ENCODE measurements around the gene PPP1R15B. TPM values are rescaled to one million over a fixed set of nuclear protein-coding genes. Genes with fewer than 3 reads are reported as not detected.

PPP1R15B gene
- total RNA-seq, 1 experiment from 2014 or later: 45.9 TPM

- TF ChIP-seq CTCF (conservative IDR thresholded peaks at IDR 0.05): no peak
- no peaks in the 10 kb centered on the region for H3K23me2 ChIP-seq (ENCODE audit: insufficient read length, low read depth, low read length, poor library complexity, severe bottlenecking)
- H3K9me3 ChIP-seq (ENCODE audit: control insufficient read depth, low read depth, low read length): no peaks in the 10 kb centered on the region
- no peak overlapping the region for H4K5ac ChIP-seq (ENCODE audit: insufficient read length, low read depth, low read length)
- peaks cover 10 to 59% (median 37%) of the 10 kb centered on the region in 3 experiments; a peak in 6 of 7 replicates for H3K36me3 Mint-ChIP-seq (ENCODE audit: insufficient read depth in 1 of 3, low read depth in 3 of 3)
- no peak overlapping the region for H3K9ac ChIP-seq (ENCODE audit: extremely low read depth, insufficient read length, low read length)
- H3K4ac ChIP-seq (ENCODE audit: low read depth, low read length): no peak overlapping the region
- no peak overlapping the region for H4K91ac ChIP-seq (ENCODE audit: insufficient read length, low read depth, low read length)
- no peak overlapping the region for H4K8ac ChIP-seq (replicated peaks; ENCODE audit: insufficient read length, low read depth, low read length)
- H3K18ac ChIP-seq (ENCODE audit: insufficient read length, low read depth, low read length): no peak overlapping the region
- no peak overlapping the region for H3K14ac ChIP-seq (ENCODE audit: insufficient read depth, low read length)
- H3K27ac ChIP-seq (ENCODE audit: insufficient read length, low read depth, low read length): no peak overlapping the region
- H2AFZ ChIP-seq (ENCODE audit: low read length): no peak overlapping the region
- peaks cover 3% of the 10 kb centered on the region for H3K79me1 ChIP-seq (ENCODE audit: insufficient read depth, low read depth, low read length, poor library complexity, severe bottlenecking)
- no peak overlapping the region for H2BK20ac ChIP-seq (ENCODE audit: low read depth, low read length, poor library complexity, severe bottlenecking)
- peaks cover 9% of the 10 kb centered on the region for H3K79me2 ChIP-seq (ENCODE audit: insufficient read depth, low read length)
- H3K4me2 ChIP-seq (ENCODE audit: insufficient read depth, insufficient read length, low read length): no peak overlapping the region
- no peak overlapping the region for H3K27ac Mint-ChIP-seq
- H2AK5ac ChIP-seq (ENCODE audit: insufficient read length, low read length): no peak overlapping the region
- no peaks in the 10 kb centered on the region for H3K27me3 Mint-ChIP-seq (ENCODE audit: low read depth)
- no peaks in the 10 kb centered on the region for H4K20me1 ChIP-seq (ENCODE audit: control insufficient read depth, insufficient read depth, insufficient read length)
- H3K27me3 ChIP-seq (ENCODE audit: insufficient read depth, low read length): no peaks in the 10 kb centered on the region
- no peak overlapping the region for H2BK12ac ChIP-seq (ENCODE audit: insufficient read length, low read depth, low read length)
- no peak overlapping the region for H3K56ac ChIP-seq (ENCODE audit: insufficient read length, low read depth, low read length)
- H3K23ac ChIP-seq (ENCODE audit: insufficient read length, low read depth, low read length): no peak overlapping the region
- H3K9me3 Mint-ChIP-seq: no peaks in the 10 kb centered on the region
- WGBS (ENCODE audit: extremely low coverage, insufficient read length, low lambda C conversion rate): no CpG with 5 or more reads among the region's 4 CpGs
- H2BK15ac ChIP-seq (ENCODE audit: low read depth, low read length): no peak overlapping the region
- peak overlapping the region in 1 of 2 experiments; percentile 12; a peak in 1 of 5 replicates for H3K4me3 Mint-ChIP-seq
- no peak for DNase-seq
- no peaks in the 10 kb centered on the region for H3K4me1 ChIP-seq (ENCODE audit: insufficient read depth, low read length)
- H2BK120ac ChIP-seq (ENCODE audit: low read depth, low read length, poor library complexity, severe bottlenecking): no peak overlapping the region
- no peak overlapping the region for H2BK5ac ChIP-seq (ENCODE audit: insufficient read length, low read length)
- H3K4me1 Mint-ChIP-seq: peaks cover 4 to 7% of the 10 kb centered on the region in 2 experiments
- no peak overlapping the region for H3T11ph ChIP-seq (ENCODE audit: low read length)
Observed at GRCh38 chr1:204402391-204402790, 9.2 kb downstream of the PPP1R15B start.
